HepG2 (cell line): ENCODE results near the gene CYP20A1. TPM values are rescaled to one million over a fixed set of nuclear protein-coding genes. Genes with fewer than 3 reads are reported as not detected.

ENCODE experiments used
- FOXP4 ChIP-seq: sonication (generic); formaldehyde crosslinking; IDR thresholded peaks from 2 replicates; pipeline ENCODE4 v1.4.0; 2020; ENCODE audit warnings: missing genetic modification reagents
- HOXA7 ChIP-seq: sonication (generic); formaldehyde crosslinking; IDR thresholded peaks from 2 replicates; pipeline ENCODE4 v1.8.1; 2022; ENCODE audit warnings: mild to moderate bottlenecking, missing genetic modification reagents, moderate library complexity
- MYNN ChIP-seq: sonication (generic); formaldehyde crosslinking; IDR thresholded peaks from 2 replicates; pipeline ENCODE4 v1.4.0; 2020; ENCODE audit warnings: mild to moderate bottlenecking, low read depth, missing genetic modification reagents
- PHF20 ChIP-seq: sonication (generic); formaldehyde crosslinking; IDR thresholded peaks from 2 replicates; pipeline ENCODE4 v1.5.0; 2020; ENCODE audit warnings: mild to moderate bottlenecking, missing genetic modification reagents
- RFXAP ChIP-seq: sonication (generic); formaldehyde crosslinking; IDR thresholded peaks from 2 replicates; pipeline ENCODE4 v1.4.0; 2020; ENCODE audit warnings: missing genetic modification reagents, borderline replicate concordance
- SNAPC4 ChIP-seq: sonication (generic); formaldehyde crosslinking; IDR thresholded peaks from 2 replicates; pipeline ENCODE4 v1.4.0; 2020; ENCODE audit warnings: mild to moderate bottlenecking, missing genetic modification reagents
- SP1 ChIP-seq, 2 experiments: fragments of 450-650 bp in 1 of 2; sonication (generic) in 1 of 2; formaldehyde crosslinking in 1 of 2; IDR thresholded peaks; 2 replicates each; pipeline versions ENCODE4 v1.4.0 to v1.6.1; 2016 to 2020; ENCODE audit warnings: missing genetic modification reagents in 1 of 2
- STAT6 ChIP-seq: sonication (generic); formaldehyde crosslinking; IDR thresholded peaks from 2 replicates; pipeline ENCODE4 v1.4.0; 2020; ENCODE audit warnings: missing genetic modification reagents, mild to moderate bottlenecking, borderline replicate concordance
- UBTF ChIP-seq: sonication (generic); formaldehyde crosslinking; IDR thresholded peaks from 2 replicates; pipeline ENCODE4 v1.4.0; 2020; ENCODE audit warnings: mild to moderate bottlenecking, missing genetic modification reagents
- ZNF614 ChIP-seq: IDR thresholded peaks from 2 replicates; pipeline ENCODE4 v1.6.1; 2018; ENCODE audit warnings: missing biosample characterization, missing genetic modification reagents, inconsistent platforms, borderline replicate concordance
- ZNF7 ChIP-seq: IDR thresholded peaks from 2 replicates; pipeline ENCODE4 v1.6.1; 2016; ENCODE audit warnings: missing biosample characterization, missing genetic modification reagents
- ZNF780A ChIP-seq: sonication (generic); formaldehyde crosslinking; IDR thresholded peaks from 2 replicates; pipeline ENCODE4 v1.8.0; 2022; ENCODE audit warnings: mild to moderate bottlenecking, missing genetic modification reagents, moderate library complexity
- polyA plus RNA-seq, 8 experiments: library from polyadenylated mRNA; depleted of rRNA in 3 of 8; stranded (reverse) in 7 of 8; unstranded in 1 of 8; fragments of >200 nt; fragmentation: Illumina TruSeq in 4 of 8; extraction: Trizol in 4 of 8; gene quantifications; 2 replicates each; pipeline versions ENCODE4 v1.2.1 to v1.2.3, GENCODE V29; 2011 to 2016; ENCODE audit warnings: low read depth in 4 of 8, missing spikeins in 1 of 8, mixed read lengths in 1 of 8; ENCODE audit not compliant: insufficient read depth in 1 of 8
- total RNA-seq, 5 experiments: library from RNA; depleted of rRNA; stranded (reverse); fragments of >200 nt; fragmentation: Illumina TruSeq; extraction: Trizol; gene quantifications; 2 replicates each; pipeline ENCODE4 v1.2.3, GENCODE V29; 2016; ENCODE audit warnings: low read depth in 1 of 5

CYP20A1 gene
- total and polyA plus RNA-seq, 2 of the 13 experiments (the other 11 are each of a cell fraction or from before 2014, with no cell fraction given) = 9.6 to 35.3 TPM

- TF ChIP-seq ZNF614 (CRISPR knock-in tag) (peak; percentile 63; the same call in 1 of the 2 replicates), ZNF780A (CRISPR knock-in tag) (peak; percentile 59; the same call in 1 of the 2 replicates), FOXP4 (CRISPR knock-in tag) (no peak), STAT6 (CRISPR knock-in tag) (peak; percentile 78; the same call in 1 of the 2 replicates), UBTF (CRISPR knock-in tag) (peak; percentile 84; the same call in 1 of the 2 replicates), SP1 (IDR thresholded peaks at IDR 0.05) (no peak), SP1 (CRISPR knock-in tag; IDR thresholded peaks at IDR 0.05) (peak; percentile 16; the same call in 1 of the 2 replicates), SNAPC4 (no peak), MYNN (CRISPR knock-in tag) (0 out of 2 replicates have a peak, but pooled peaks have one; percentile 54), PHF20 (peak; percentile 81), RFXAP (peak; percentile 74; the same call in 1 of the 2 replicates), HOXA7 (CRISPR knock-in tag) (peak; percentile 80; the same call in 1 of the 2 replicates), ZNF7 (CRISPR knock-in tag) (peak; percentile 32; the same call in 1 of the 2 replicates)
Measured at GRCh38 chr2:203327901-203328759, 89.3 kb downstream of the CYP20A1 start, which contains the start of gene ABI2 (continued).
